Left ventricle myocardium inferior (tissue), 1 donor: ENCODE results near the gene CDCA8. TPM values are rescaled to one million over a fixed set of nuclear protein-coding genes. Genes with fewer than 3 reads are reported as not detected.

ENCODE experiments used
- DNase-seq: peaks from one replicate; pipeline ENCODE4 v3.0.0-alpha.2; 2020
- H3K27ac ChIP-seq: fragments of 200-600 bp; replicated peaks from 2 replicates; pipeline ENCODE4 v1.8.0; 2021
- H3K27me3 ChIP-seq: fragments of 200-600 bp; 2 replicates; pipeline ENCODE4 v1.8.0; 2021; ENCODE audit warnings: low read depth
- H3K36me3 ChIP-seq: fragments of 200-600 bp; 2 replicates; pipeline ENCODE4 v1.8.0; 2021
- H3K4me1 ChIP-seq: fragments of 200-600 bp; 2 replicates; pipeline ENCODE4 v1.8.0; 2021
- H3K4me3 ChIP-seq: fragments of 200-600 bp; 2 replicates; pipeline ENCODE4 v1.8.0; 2021; ENCODE audit warnings: mild to moderate bottlenecking, moderate library complexity
- H3K9me3 ChIP-seq: fragments of 200-600 bp; replicated peaks from 2 replicates; pipeline ENCODE4 v1.8.0; 2021
- CTCF ChIP-seq: fragments of 200-600 bp; IDR thresholded peaks from 2 replicates; pipeline ENCODE4 v1.8.0; 2021; ENCODE audit warnings: antibody characterized with exemption, mild to moderate bottlenecking, borderline replicate concordance
- intact Hi-C: fragments of 100-400 bp; cut with micrococcal nuclease; formaldehyde crosslinking; loops from one replicate; pipeline ENCODE4 v1.11.0; 2022
- long read RNA-seq: library from polyadenylated mRNA; unstranded; transcript quantifications from one replicate; pipeline ENCODE4 v2.0.0, GENCODE V29; 2021
- total RNA-seq: library from RNA; stranded (reverse); fragmentation: NEBNext Ultra II Directional; extraction: Animal tissue kit (Norgen Biotek cat#: 25700); gene quantifications from one replicate; pipeline ENCODE4 v1.2.1, GENCODE V29; 2021
- donor health status: DM: no; HTN: yes; CAD: no; lungs with severe emphysema.

CDCA8 gene
- 0.33 TPM for total RNA-seq
- long read RNA-seq, partial matches to known transcripts, result 0 of 2 reads
- long read RNA-seq, other reads (novel, unspliced or antisense), result 0 of 2 reads

DNA sequence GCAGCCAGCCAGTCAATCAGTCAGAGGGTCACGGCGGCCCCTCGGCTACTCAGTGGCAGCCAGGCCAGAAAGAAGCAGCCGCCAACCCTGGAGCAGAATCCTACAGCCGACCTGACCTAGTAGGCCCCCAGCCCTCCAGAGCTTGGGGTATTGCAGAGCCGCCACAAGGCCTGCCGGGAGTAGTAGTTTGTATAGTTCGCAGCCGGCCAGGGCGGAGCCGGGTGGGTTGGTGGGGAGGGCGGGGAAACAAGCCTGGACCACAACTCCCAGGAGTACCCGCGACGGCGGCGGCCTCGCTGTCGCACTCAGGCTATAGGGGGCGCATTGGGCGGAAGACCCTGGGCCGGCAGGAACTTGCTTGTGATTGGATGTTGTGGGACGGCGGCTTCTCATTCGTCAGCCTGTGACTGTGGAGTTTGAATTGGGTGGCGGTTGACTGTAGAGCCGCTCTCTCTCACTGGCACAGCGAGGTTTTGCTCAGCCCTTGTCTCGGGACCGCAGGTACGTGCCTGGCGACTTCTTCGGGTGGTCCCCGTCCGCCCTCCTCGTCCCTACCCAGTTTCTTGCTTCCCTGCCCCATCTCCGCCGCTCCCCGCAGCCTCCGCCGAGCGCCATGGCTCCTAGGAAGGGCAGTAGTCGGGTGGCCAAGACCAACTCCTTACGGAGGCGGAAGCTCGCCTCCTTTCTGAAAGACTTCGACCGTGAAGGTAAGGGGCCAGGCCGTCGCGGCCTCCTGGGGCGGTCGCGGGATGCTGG lies at the start of gene CDCA8:
CDCA8 (plus strand) TSS at position 439 of the 756 bp plus-strand sequence; CDS start at position 614, 175 bp downstream.
- peak; percentile 71 for TF ChIP-seq CTCF
- peak; percentile 98 for DNase-seq
- Histone ChIP-seq H3K4me3 (peak within 1 kb of the TSS; percentile 81), H3K27ac (peak within 1 kb of the TSS; percentile 86), H3K36me3 (peaks cover 10% of the 10 kb centered on the region), H3K27me3 (no peaks in the 10 kb centered on the region), H3K4me1 (peaks cover 47% of the 10 kb centered on the region), H3K9me3 (no peaks in the 10 kb centered on the region)
- intact Hi-C loops, result no loop called here

- H3K9me3 ChIP-seq, result peaks cover 12% of the 10 kb centered on the region
- intact Hi-C loops, result no loop called here
- H3K27ac ChIP-seq, result no peak overlapping the region
- no peaks in the 10 kb centered on the region for H3K4me1 ChIP-seq
- H3K4me3 ChIP-seq, result no peak overlapping the region
- no peaks in the 10 kb centered on the region for H3K36me3 ChIP-seq
- DNase-seq, result no peak
- no peak for TF ChIP-seq CTCF
- H3K27me3 ChIP-seq, result peaks cover 55% of the 10 kb centered on the region
Observed at GRCh38 chr1:37647281-37647680, 45.0 kb upstream of the CDCA8 start.

GRCh38 chr1:37650173-37650572 lies 42.1 kb upstream of the CDCA8 start:
- Histone ChIP-seq H3K27ac (no peak overlapping the region), H3K4me1 (no peaks in the 10 kb centered on the region), H3K9me3 (no peaks in the 10 kb centered on the region), H3K27me3 (peaks cover 47% of the 10 kb centered on the region), H3K36me3 (no peaks in the 10 kb centered on the region), H3K4me3 (no peak overlapping the region)
- no peak for DNase-seq
- no peak for TF ChIP-seq CTCF
- intact Hi-C loops, result no loop called here

DNA sequence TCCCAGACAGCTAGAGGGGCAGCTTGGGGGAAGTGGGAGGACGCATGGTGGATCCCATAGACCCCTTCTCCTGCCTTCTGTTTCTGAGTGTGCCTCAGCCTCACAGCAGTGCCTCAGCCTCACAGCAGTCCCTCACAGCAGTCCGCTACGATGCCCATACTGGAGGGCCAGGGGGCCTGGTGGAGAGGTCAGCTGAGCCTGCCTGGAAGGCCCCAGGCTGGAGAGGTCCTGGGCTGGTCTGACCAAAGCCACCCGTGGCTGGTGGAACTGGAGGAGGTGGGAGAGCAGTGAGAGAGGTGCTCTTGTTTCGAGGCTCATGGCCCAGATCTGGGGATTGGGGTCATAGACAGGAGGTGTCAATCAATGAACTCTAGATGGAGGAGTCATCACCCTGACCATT lies 41.6 kb upstream of the CDCA8 start:
- no peak overlapping the region for H3K4me3 ChIP-seq
- H3K27me3 ChIP-seq, result peaks cover 41% of the 10 kb centered on the region
- no peak overlapping the region for H3K27ac ChIP-seq
- intact Hi-C loops, result no loop called here
- H3K9me3 ChIP-seq, result no peaks in the 10 kb centered on the region
- DNase-seq, result no peak
- H3K4me1 ChIP-seq, result no peaks in the 10 kb centered on the region
- H3K36me3 ChIP-seq, result no peaks in the 10 kb centered on the region
- no peak for TF ChIP-seq CTCF

GRCh38 chr1:37651803-37652202 lies 40.5 kb upstream of the CDCA8 start:
- no peak for TF ChIP-seq CTCF
- H3K36me3 ChIP-seq, result no peaks in the 10 kb centered on the region
- intact Hi-C loops, result no loop called here
- H3K27me3 ChIP-seq, result peaks cover 34% of the 10 kb centered on the region
- H3K4me3 ChIP-seq, result no peak overlapping the region
- DNase-seq, result no peak
- H3K4me1 ChIP-seq, result no peaks in the 10 kb centered on the region
- no peak overlapping the region for H3K27ac ChIP-seq
- no peaks in the 10 kb centered on the region for H3K9me3 ChIP-seq
